ENCODE results near the gene L3MBTL2.

Gene L3MBTL2

GRCh38 chr22:41248314-41248713 is 43.2 kb downstream of the L3MBTL2 start:
- Histone ChIP-seq H3K36me3 (ENCODE audit: control insufficient read depth in 2 of 2, insufficient read depth in 1 of 2, low read length in 2 of 2) (peaks cover 40 to 80% of the 10 kb centered on the region in 2 experiments; a peak in 2 of 3 replicates), H3K4me1 (ENCODE audit: control insufficient read depth, insufficient read depth, low read length) (no peaks in the 10 kb centered on the region), H3K27ac (ENCODE audit: extremely low read depth, low read depth, low read length) (no peak overlapping the region), H3K4me3 (ENCODE audit: low read depth, low read length) (no peak overlapping the region), H3K9me3 (ENCODE audit: control insufficient read depth, insufficient read depth, low read depth, low read length) (no peaks in the 10 kb centered on the region)
- ChIA-PET CTCF (interaction anchor here (0.7 kb wide), 1 partner anchor 24 kb away, joined by 5 read pairs; no protein-coding TSS in a partner anchor), POLR2A (interaction anchor here (0.6 kb wide), 1 partner anchor 117 kb away, joined by 3 read pairs; no protein-coding TSS in a partner anchor)
- TF ChIP-seq GLIS2 (tag by site-specific recombination; IDR thresholded peaks at IDR 0.05), result peak; percentile 38; the same call in 1 of the 2 replicates
- TF ChIP-seq ZNF48 (tag by site-specific recombination; IDR thresholded peaks at IDR 0.05), result no peak

GRCh38 chr22:41248758-41249157 is 43.6 kb downstream of the L3MBTL2 start:
- H3K4me3 ChIP-seq (ENCODE audit: low read depth, low read length), result no peak overlapping the region
- ChIA-PET POLR2A (no interaction called here), CTCF (interaction anchor here (0.7 kb wide), 1 partner anchor 23 kb away, joined by 5 read pairs; no protein-coding TSS in a partner anchor)
- no peak overlapping the region for H3K27ac ChIP-seq (ENCODE audit: extremely low read depth, low read depth, low read length)
- no peaks in the 10 kb centered on the region for H3K4me1 ChIP-seq (ENCODE audit: control insufficient read depth, insufficient read depth, low read length)
- TF ChIP-seq GLI2 (tag by site-specific recombination; IDR thresholded peaks at IDR 0.05; ENCODE audit: borderline replicate concordance, low read depth) (no peak), KLF17 (tag by site-specific recombination; IDR thresholded peaks at IDR 0.05) (no peak), ZNF433 (tag by site-specific recombination; IDR thresholded peaks at IDR 0.05; ENCODE audit: low read depth) (no peak), ZNF335 (tag by site-specific recombination; conservative IDR thresholded peaks at IDR 0.05) (no peak), ZNF48 (tag by site-specific recombination; IDR thresholded peaks at IDR 0.05) (no peak), ZNF664 (tag by site-specific recombination; IDR thresholded peaks at IDR 0.05) (no peak), BCL6B (tag by site-specific recombination; IDR thresholded peaks at IDR 0.05) (no peak), ZNF777 (tag by site-specific recombination; IDR thresholded peaks at IDR 0.05; ENCODE audit: borderline replicate concordance) (no peak), SCRT1 (tag by site-specific recombination; IDR thresholded peaks at IDR 0.05; ENCODE audit: borderline replicate concordance) (no peak), ZNF223 (tag by site-specific recombination; IDR thresholded peaks at IDR 0.05) (no peak), ZNF501 (tag by site-specific recombination; IDR thresholded peaks at IDR 0.05) (no peak), MZF1 (tag by site-specific recombination; IDR thresholded peaks at IDR 0.05; ENCODE audit: borderline replicate concordance) (no peak)
- no peaks in the 10 kb centered on the region for H3K9me3 ChIP-seq (ENCODE audit: control insufficient read depth, insufficient read depth, low read depth, low read length)
- H3K36me3 ChIP-seq (ENCODE audit: control insufficient read depth in 2 of 2, insufficient read depth in 1 of 2, low read length in 2 of 2), result peaks cover 42 to 85% of the 10 kb centered on the region in 2 experiments; a peak in 2 of 3 replicates

GRCh38 chr22:41249442-41249841 is 44.3 kb downstream of the L3MBTL2 start:
- H3K27ac ChIP-seq (ENCODE audit: extremely low read depth, low read depth, low read length), result peak overlapping the region; percentile 17; the same call in 1 of the 2 replicates
- H3K36me3 ChIP-seq (ENCODE audit: control insufficient read depth in 2 of 2, insufficient read depth in 1 of 2, low read length in 2 of 2), result peaks cover 48 to 92% of the 10 kb centered on the region in 2 experiments; a peak in 2 of 3 replicates
- ChIA-PET CTCF (no interaction called here), POLR2A (no interaction called here)
- 0 out of 2 replicates have a peak, but pooled peaks have one; percentile 60 for TF ChIP-seq HOXC10 (CRISPR knock-in tag; IDR thresholded peaks at IDR 0.05)
- TF ChIP-seq ZNF558 (tag by site-specific recombination; IDR thresholded peaks at IDR 0.05), result no peak
- H3K4me1 ChIP-seq (ENCODE audit: control insufficient read depth, insufficient read depth, low read length), result no peaks in the 10 kb centered on the region
- H3K9me3 ChIP-seq (ENCODE audit: control insufficient read depth, insufficient read depth, low read depth, low read length), result no peaks in the 10 kb centered on the region
- H3K4me3 ChIP-seq (ENCODE audit: low read depth, low read length), result no peak overlapping the region

- Histone ChIP-seq H3K9me3 (ENCODE audit: control insufficient read depth, insufficient read depth, low read depth, low read length) (no peaks in the 10 kb centered on the region), H3K27ac (ENCODE audit: extremely low read depth, low read depth, low read length) (no peak overlapping the region), H3K36me3 (ENCODE audit: control insufficient read depth in 2 of 2, insufficient read depth in 1 of 2, low read length in 2 of 2) (peaks cover 53 to 96% of the 10 kb centered on the region in 2 experiments; a peak in 2 of 3 replicates), H3K4me1 (ENCODE audit: control insufficient read depth, insufficient read depth, low read length) (no peaks in the 10 kb centered on the region), H3K4me3 (ENCODE audit: low read depth, low read length) (no peak overlapping the region)
- ChIA-PET POLR2A (no interaction called here), CTCF (no interaction called here)
- TF ChIP-seq HOXA7 (CRISPR knock-in tag; IDR thresholded peaks at IDR 0.05; ENCODE audit: borderline replicate concordance) (no peak), ZNF221 (tag by site-specific recombination; IDR thresholded peaks at IDR 0.05; ENCODE audit: borderline replicate concordance) (no peak), ZNF544 (tag by site-specific recombination; IDR thresholded peaks at IDR 0.05) (no peak), OVOL3 (tag by site-specific recombination; IDR thresholded peaks at IDR 0.05) (no peak), ZNF645 (tag by site-specific recombination; IDR thresholded peaks at IDR 0.05) (no peak), WT1 (tag by site-specific recombination; IDR thresholded peaks at IDR 0.05) (no peak), ZNF311 (tag by site-specific recombination; IDR thresholded peaks at IDR 0.05; ENCODE audit: borderline replicate concordance) (no peak), ZNF266 (tag by site-specific recombination; IDR thresholded peaks at IDR 0.05; ENCODE audit: low read depth) (no peak), ZXDB (tag by site-specific recombination; IDR thresholded peaks at IDR 0.05) (no peak)
These were observed 45.0 kb downstream of the L3MBTL2 start for GRCh38 chr22:41250127-41250526.
